ENCODE results near the gene MRTFB. TPM values are rescaled to one million over a fixed set of nuclear protein-coding genes. Genes with fewer than 3 reads are reported as not detected.

The MRTFB gene
- total RNA-seq, 1 experiment from 2014 or later, result 7.6 TPM

- in situ Hi-C loops (cut with HindIII; ENCODE audit: low pct_unique_long_range_greater_than_20kb, low sequenced_read_pairs), result no loop called here
- no peak for DNase-seq (ENCODE audit: low read depth, low spot score)
Observed at GRCh38 chr16:14303639-14304394, 232.7 kb downstream of the MRTFB start.

GRCh38 chr16:14304891-14305460 is 233.9 kb downstream of the MRTFB start:
- in situ Hi-C loops (cut with HindIII; ENCODE audit: low pct_unique_long_range_greater_than_20kb, low sequenced_read_pairs), result no loop called here
- no peak for DNase-seq (ENCODE audit: low read depth, low spot score)

- in situ Hi-C loops (cut with HindIII; ENCODE audit: low pct_unique_long_range_greater_than_20kb, low sequenced_read_pairs), result no loop called here
- no peak for DNase-seq (ENCODE audit: low read depth, low spot score)
Observed at GRCh38 chr16:14306485-14307058, 235.5 kb downstream of the MRTFB start.

- in situ Hi-C loops (cut with HindIII; ENCODE audit: low pct_unique_long_range_greater_than_20kb, low sequenced_read_pairs), result no loop called here
- DNase-seq (ENCODE audit: low read depth, low spot score), result no peak
Observed at GRCh38 chr16:14307059-14307526, 236.0 kb downstream of the MRTFB start.

GRCh38 chr16:14307527-14308367 is 236.6 kb downstream of the MRTFB start:
- in situ Hi-C loops (cut with HindIII; ENCODE audit: low pct_unique_long_range_greater_than_20kb, low sequenced_read_pairs), result no loop called here
- DNase-seq (ENCODE audit: low read depth, low spot score), result no peak

- in situ Hi-C loops (cut with HindIII; ENCODE audit: low pct_unique_long_range_greater_than_20kb, low sequenced_read_pairs), result no loop called here
- DNase-seq (ENCODE audit: low read depth, low spot score), result no peak
Observed at GRCh38 chr16:14308368-14308723, 237.2 kb downstream of the MRTFB start.

GRCh38 chr16:14309001-14309886 is 238.1 kb downstream of the MRTFB start:
- no peak for DNase-seq (ENCODE audit: low read depth, low spot score)
- in situ Hi-C loops (cut with HindIII; ENCODE audit: low pct_unique_long_range_greater_than_20kb, low sequenced_read_pairs), result no loop called here

- no peak for DNase-seq (ENCODE audit: low read depth, low spot score)
- in situ Hi-C loops (cut with HindIII; ENCODE audit: low pct_unique_long_range_greater_than_20kb, low sequenced_read_pairs), result no loop called here
Observed at GRCh38 chr16:14309906-14310305, 238.8 kb downstream of the MRTFB start.

GRCh38 chr16:14310519-14310991 is 239.4 kb downstream of the MRTFB start:
- in situ Hi-C loops (cut with HindIII; ENCODE audit: low pct_unique_long_range_greater_than_20kb, low sequenced_read_pairs), result no loop called here
- DNase-seq (ENCODE audit: low read depth, low spot score), result peak; percentile 59

GRCh38 chr16:14314116-14314515 is 243.0 kb downstream of the MRTFB start:
- in situ Hi-C loops (cut with HindIII; ENCODE audit: low pct_unique_long_range_greater_than_20kb, low sequenced_read_pairs), result no loop called here
- DNase-seq (ENCODE audit: low read depth, low spot score), result no peak

- no peak for DNase-seq (ENCODE audit: low read depth, low spot score)
- in situ Hi-C loops (cut with HindIII; ENCODE audit: low pct_unique_long_range_greater_than_20kb, low sequenced_read_pairs), result no loop called here
Observed at GRCh38 chr16:14315683-14316320, 244.7 kb downstream of the MRTFB start.

Small RNAs within 50 kb of the gene (small RNA-seq; reads per million reads assigned to genes)
- 0.06 to 1.1 reads per million in 2 experiments for gene MIR193B
- gene MIR365A, result 0 to 0.14 reads per million in 2 experiments
- gene RF00019, result 0 reads per million in 2 experiments

Other genes starting within 250 kb of the MRTFB start
- 11.2 and 15.6 TPM in 2 replicates for gene ERCC4, start 151.2 kb upstream of the MRTFB start, total RNA-seq (2014; rRNA removed; shearing (Covaris generic))

Measured in SK-MEL-5 (cell line).